Measurements from ENCODE around the gene IKZF2. TPM values are rescaled to one million over a fixed set of nuclear protein-coding genes. Genes with fewer than 3 reads are reported as not detected.

Gene IKZF2
- total RNA-seq = 0.92 and 3.3 TPM in 2 replicates

GRCh38 chr2:213151437-213152064 is at the start of gene IKZF2:
Gene IKZF2 (minus strand): TSS chr2:213151612. CDS start chr2:213148629, 2,983 bp downstream.
- no peak for DNase-seq (ENCODE audit: extremely low read depth, low read depth, low spot score)

- no peak for DNase-seq (ENCODE audit: extremely low read depth, low read depth, low spot score)
Measured at GRCh38 chr2:213199871-213200270, 48.5 kb upstream of the IKZF2 start.

GRCh38 chr2:213189001-213189899 is 37.8 kb upstream of the IKZF2 start:
- DNase-seq (ENCODE audit: extremely low read depth, low read depth, low spot score) = no peak

GRCh38 chr2:213188533-213188867 is 37.1 kb upstream of the IKZF2 start:
- DNase-seq (ENCODE audit: extremely low read depth, low read depth, low spot score) = no peak

GRCh38 chr2:213187833-213188532 is 36.6 kb upstream of the IKZF2 start:
- DNase-seq (ENCODE audit: extremely low read depth, low read depth, low spot score) = no peak

GRCh38 chr2:213187386-213187785 is 36.0 kb upstream of the IKZF2 start:
- no peak for DNase-seq (ENCODE audit: extremely low read depth, low read depth, low spot score)

- no peak for DNase-seq (ENCODE audit: extremely low read depth, low read depth, low spot score)
Measured at GRCh38 chr2:213185147-213185822, 33.9 kb upstream of the IKZF2 start.

GRCh38 chr2:213181712-213182111 is 30.3 kb upstream of the IKZF2 start:
- no peak for DNase-seq (ENCODE audit: extremely low read depth, low read depth, low spot score)

- no peak for DNase-seq (ENCODE audit: extremely low read depth, low read depth, low spot score)
Measured at GRCh38 chr2:213177679-213178078, 26.3 kb upstream of the IKZF2 start.

GRCh38 chr2:213175673-213176247 is 24.3 kb upstream of the IKZF2 start:
- no peak for DNase-seq (ENCODE audit: extremely low read depth, low read depth, low spot score)

GRCh38 chr2:213172641-213173040 is 21.2 kb upstream of the IKZF2 start:
- no peak for DNase-seq (ENCODE audit: extremely low read depth, low read depth, low spot score)

- DNase-seq (ENCODE audit: extremely low read depth, low read depth, low spot score) = no peak
Measured at GRCh38 chr2:213171147-213171546, 19.7 kb upstream of the IKZF2 start.

GRCh38 chr2:213167271-213167930 is 16.0 kb upstream of the IKZF2 start:
- no peak for DNase-seq (ENCODE audit: extremely low read depth, low read depth, low spot score)

- no peak for DNase-seq (ENCODE audit: extremely low read depth, low read depth, low spot score)
Measured at GRCh38 chr2:213166109-213166508, 14.7 kb upstream of the IKZF2 start.

- no peak for DNase-seq (ENCODE audit: extremely low read depth, low read depth, low spot score)
Measured at GRCh38 chr2:213164263-213164662, 12.9 kb upstream of the IKZF2 start.

GRCh38 chr2:213162516-213163118 is 11.2 kb upstream of the IKZF2 start:
- DNase-seq (ENCODE audit: extremely low read depth, low read depth, low spot score) = no peak

- no peak for DNase-seq (ENCODE audit: extremely low read depth, low read depth, low spot score)
Measured at GRCh38 chr2:213161759-213162515, 10.5 kb upstream of the IKZF2 start.

GRCh38 chr2:213159768-213160167 is 8.4 kb upstream of the IKZF2 start:
- no peak for DNase-seq (ENCODE audit: extremely low read depth, low read depth, low spot score)

- no peak for DNase-seq (ENCODE audit: extremely low read depth, low read depth, low spot score)
Measured at GRCh38 chr2:213157242-213157641, 5.8 kb upstream of the IKZF2 start.

Measured in glomerular endothelial cell (primary cell).